Measurements from ENCODE around the gene TMEM171. TPM values are rescaled to one million over a fixed set of nuclear protein-coding genes. Genes with fewer than 3 reads are reported as not detected.

TMEM171 gene
- total and polyA plus RNA-seq, 2 of the 4 experiments (the other 2 are of a cell fraction), result 3.0 to 5.1 TPM

DNA sequence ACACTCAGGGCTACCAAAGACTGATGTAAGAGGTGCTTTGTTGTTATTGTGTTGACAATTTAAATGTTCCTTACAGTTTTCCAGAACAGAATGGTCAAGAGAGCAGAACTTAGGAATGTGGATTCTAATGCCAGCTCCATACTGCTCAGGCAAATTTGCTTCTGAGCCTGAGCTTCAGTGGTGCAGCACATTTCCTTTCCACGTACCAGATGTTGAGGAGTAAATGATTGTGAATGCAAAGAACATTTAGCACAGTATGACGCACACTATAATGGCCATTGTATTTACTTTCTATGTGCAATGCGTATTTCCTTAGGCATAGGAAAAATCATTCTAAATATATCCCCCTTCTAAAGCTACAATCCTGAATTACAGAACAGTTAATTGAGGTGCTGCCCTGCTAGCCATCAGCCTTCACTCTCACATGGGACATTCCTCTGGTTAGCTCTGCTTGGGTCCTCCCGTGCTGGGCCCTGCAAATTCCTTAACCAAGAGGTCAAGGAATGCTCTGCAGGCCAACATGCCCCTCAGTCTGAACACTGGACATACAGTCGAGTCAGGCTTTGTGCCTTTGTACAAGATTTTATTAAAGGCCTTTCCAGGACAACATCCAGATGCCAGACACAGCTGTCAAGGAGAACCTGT lies 31.5 kb downstream of the TMEM171 start:
- TF ChIP-seq, protein P1, sequence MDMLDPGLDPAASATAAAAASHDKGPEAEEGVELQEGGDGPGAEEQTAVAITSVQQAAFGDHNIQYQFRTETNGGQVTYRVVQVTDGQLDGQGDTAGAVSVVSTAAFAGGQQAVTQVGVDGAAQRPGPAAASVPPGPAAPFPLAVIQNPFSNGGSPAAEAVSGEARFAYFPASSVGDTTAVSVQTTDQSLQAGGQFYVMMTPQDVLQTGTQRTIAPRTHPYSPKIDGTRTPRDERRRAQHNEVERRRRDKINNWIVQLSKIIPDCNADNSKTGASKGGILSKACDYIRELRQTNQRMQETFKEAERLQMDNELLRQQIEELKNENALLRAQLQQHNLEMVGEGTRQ (IDR thresholded peaks at IDR 0.05; ENCODE audit: low read depth, low read length), result no peak
- TF ChIP-seq, protein P2, sequence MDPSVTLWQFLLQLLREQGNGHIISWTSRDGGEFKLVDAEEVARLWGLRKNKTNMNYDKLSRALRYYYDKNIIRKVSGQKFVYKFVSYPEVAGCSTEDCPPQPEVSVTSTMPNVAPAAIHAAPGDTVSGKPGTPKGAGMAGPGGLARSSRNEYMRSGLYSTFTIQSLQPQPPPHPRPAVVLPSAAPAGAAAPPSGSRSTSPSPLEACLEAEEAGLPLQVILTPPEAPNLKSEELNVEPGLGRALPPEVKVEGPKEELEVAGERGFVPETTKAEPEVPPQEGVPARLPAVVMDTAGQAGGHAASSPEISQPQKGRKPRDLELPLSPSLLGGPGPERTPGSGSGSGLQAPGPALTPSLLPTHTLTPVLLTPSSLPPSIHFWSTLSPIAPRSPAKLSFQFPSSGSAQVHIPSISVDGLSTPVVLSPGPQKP (IDR thresholded peaks at IDR 0.05; ENCODE audit: borderline replicate concordance, low read depth, low read length), result no peak
- TF ChIP-seq MAFK (IDR thresholded peaks at IDR 0.05; ENCODE audit: low read depth, low read length) (no peak), SMC3 (IDR thresholded peaks at IDR 0.05; ENCODE audit: low read depth, low read length) (no peak), POLR2A (IDR thresholded peaks at IDR 0.05; ENCODE audit: low read depth, low read length) (no peak), RFX5 (IDR thresholded peaks at IDR 0.05; ENCODE audit: low read depth, low read length) (no peak), FOS (IDR thresholded peaks at IDR 0.05; ENCODE audit: low read depth, low read length) (no peak), RCOR1 (IDR thresholded peaks at IDR 0.05; ENCODE audit: insufficient replicate concordance, low read length) (no peak), NFE2L2 (IDR thresholded peaks at IDR 0.05; ENCODE audit: low read depth, low read length) (no peak), MAZ (IDR thresholded peaks at IDR 0.05; ENCODE audit: borderline replicate concordance, low read depth, low read length) (no peak), BHLHE40 (IDR thresholded peaks at IDR 0.05; ENCODE audit: low read depth, low read length) (no peak; the same call in 1 of the 2 replicates), MXI1 (IDR thresholded peaks at IDR 0.05; ENCODE audit: borderline replicate concordance, low read depth, low read length) (no peak), RAD21 (IDR thresholded peaks at IDR 0.05; ENCODE audit: low read length) (no peak), CEBPB (IDR thresholded peaks at IDR 0.05; ENCODE audit: low read depth, low read length) (no peak), CHD1 (IDR thresholded peaks at IDR 0.05; ENCODE audit: low read depth, low read length) (no peak)
- TF ChIP-seq, protein P3, sequence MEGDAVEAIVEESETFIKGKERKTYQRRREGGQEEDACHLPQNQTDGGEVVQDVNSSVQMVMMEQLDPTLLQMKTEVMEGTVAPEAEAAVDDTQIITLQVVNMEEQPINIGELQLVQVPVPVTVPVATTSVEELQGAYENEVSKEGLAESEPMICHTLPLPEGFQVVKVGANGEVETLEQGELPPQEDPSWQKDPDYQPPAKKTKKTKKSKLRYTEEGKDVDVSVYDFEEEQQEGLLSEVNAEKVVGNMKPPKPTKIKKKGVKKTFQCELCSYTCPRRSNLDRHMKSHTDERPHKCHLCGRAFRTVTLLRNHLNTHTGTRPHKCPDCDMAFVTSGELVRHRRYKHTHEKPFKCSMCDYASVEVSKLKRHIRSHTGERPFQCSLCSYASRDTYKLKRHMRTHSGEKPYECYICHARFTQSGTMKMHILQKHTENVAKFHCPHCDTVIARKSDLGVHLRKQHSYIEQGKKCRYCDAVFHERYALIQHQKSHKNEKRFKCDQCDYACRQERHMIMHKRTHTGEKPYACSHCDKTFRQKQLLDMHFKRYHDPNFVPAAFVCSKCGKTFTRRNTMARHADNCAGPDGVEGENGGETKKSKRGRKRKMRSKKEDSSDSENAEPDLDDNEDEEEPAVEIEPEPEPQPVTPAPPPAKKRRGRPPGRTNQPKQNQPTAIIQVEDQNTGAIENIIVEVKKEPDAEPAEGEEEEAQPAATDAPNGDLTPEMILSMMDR (conservative IDR thresholded peaks at IDR 0.05; ENCODE audit: low read depth, low read length), result no peak
- Histone ChIP-seq H3K9me3 (ENCODE audit: control insufficient read depth, insufficient read depth, low read length) (no peaks in the 10 kb centered on the region), H3K4me3 (ENCODE audit: insufficient read depth, low read depth, low read length) (no peak overlapping the region), H2BK120ac (ENCODE audit: low read depth, low read length) (no peak overlapping the region), H2BK15ac (ENCODE audit: low read depth, low read length) (no peak overlapping the region), H2AK9ac (replicated peaks; ENCODE audit: low read depth, low read length, poor library complexity) (no peak overlapping the region), H4K20me1 (ENCODE audit: insufficient read depth, low read length) (no peaks in the 10 kb centered on the region), H3K4ac (ENCODE audit: low read depth, low read length) (no peak overlapping the region), H4K91ac (ENCODE audit: insufficient read depth, low read depth, low read length) (no peak overlapping the region), H2BK5ac (ENCODE audit: low read depth, low read length, poor library complexity, severe bottlenecking) (no peak overlapping the region), H3K14ac (replicated peaks; ENCODE audit: low read depth, low read length) (0 out of 2 replicates have a peak overlapping the region, but pooled peaks have one; percentile 13), H3K4me2 (ENCODE audit: low read depth, low read length) (no peak overlapping the region), H3K18ac (ENCODE audit: low read depth, low read length) (no peak overlapping the region), H3K36me3 (ENCODE audit: control insufficient read depth, insufficient read depth, low read length) (no peaks in the 10 kb centered on the region), H4K8ac (ENCODE audit: low read depth in 2 of 2, low read length in 2 of 2) (no peak overlapping the region), H2AK5ac (ENCODE audit: low read depth, low read length) (peak overlapping the region; percentile 44; the same call in 1 of the 2 replicates), H3K27me3 (ENCODE audit: control insufficient read depth, insufficient read depth, low read length) (peaks cover 1% of the 10 kb centered on the region; the same call in 1 of the 2 replicates), H3K4me1 (ENCODE audit: control insufficient read depth, insufficient read depth, low read length) (peaks cover 3% of the 10 kb centered on the region; the same call in 1 of the 2 replicates), H4K5ac (ENCODE audit: low read depth, low read length) (no peak overlapping the region), H3K56ac (ENCODE audit: extremely low read depth, insufficient read depth, low read length) (no peak overlapping the region), H3K79me1 (ENCODE audit: low read depth in 1 of 2, low read length in 2 of 2) (no peaks in the 10 kb centered on the region), H3K23ac (ENCODE audit: low read depth, low read length) (no peak overlapping the region), H3K27ac (ENCODE audit: insufficient read depth, low read length) (no peak overlapping the region), H2AFZ (replicated peaks; ENCODE audit: low read length, poor library complexity) (peak overlapping the region; percentile 67), H2BK20ac (ENCODE audit: low read depth, low read length) (no peak overlapping the region), H3K9ac (ENCODE audit: low read depth, low read length) (no peak overlapping the region), H3K9me1 (ENCODE audit: insufficient read depth, low read length) (0 out of 2 replicates have a peak, but pooled peaks cover 3% of the 10 kb centered on the region)
- intact Hi-C loops (cut with micrococcal nuclease) (no loop called here), dilution Hi-C loops (cut with HindIII; ENCODE audit: low sequenced_read_pairs, unreplicated experiment) (no loop called here), in situ Hi-C loops (cut with MboI; ENCODE audit: low sequenced_read_pairs) (no loop called here)
- BruUV-seq (replicated peaks), result no TSS peak
- ATAC-seq (ENCODE audit: low read depth) (peak; percentile 82), DNase-seq (peak; percentile 18)
- 40% methylated on average over 1 of the region's 5 CpGs; no CpG with 5 or more reads in 1 of the 2 experiments for whole genome bisulfite sequencing, 2 experiments (ENCODE audit: extremely low coverage in 2 of 2, insufficient read length in 1 of 2)
- ChIA-PET CTCF (no interaction called here), POLR2A (ENCODE audit: unreplicated experiment) (no interaction called here)
